MCF 10A (cell line): ENCODE data around the gene TP53RK. TPM values are rescaled to one million over a fixed set of nuclear protein-coding genes. Genes with fewer than 3 reads are reported as not detected.

Experiments used
- BruUV-seq: library from RNA; stranded (reverse); fragments of 400-500 nt; replicated peaks from 2 replicates; lab custom pipeline; 2021; lab: Mats Ljungman, UMichigan
- CTCF ChIA-PET: fragments of 300-600 bp; sonication (Branson Sonifier 250); formaldehyde crosslinking; extraction: SDS; loops from one replicate; lab custom pipeline; 2021; ENCODE audit warnings: antibody characterized with exemption, inconsistent platforms; lab: Yijun Ruan, JAX
- POLR2A ChIA-PET: fragments of 300-600, 350-650 bp; sonication (Branson Sonifier 250); formaldehyde crosslinking; extraction: SDS; loops from one replicate; lab custom pipeline; 2020; ENCODE audit warnings: antibody characterized with exemption, inconsistent platforms; lab: Yijun Ruan, JAX
- DNase-seq: peaks from one replicate; pipeline ENCODE4 v3.0.0-alpha.2; 2018; ENCODE audit not compliant: unreplicated experiment
- H3K27ac Mint-ChIP-seq: one replicate; pipeline ENCODE4 v1.8.0; 2022; ENCODE audit warnings: mild to moderate bottlenecking, low read depth, mixed read lengths; ENCODE audit not compliant: unreplicated experiment
- H3K27me3 Mint-ChIP-seq: one replicate; pipeline ENCODE4 v1.8.0; 2022; ENCODE audit warnings: mixed read lengths; ENCODE audit not compliant: insufficient read depth, unreplicated experiment
- H3K36me3 Mint-ChIP-seq: one replicate; pipeline ENCODE4 v1.8.0; 2022; ENCODE audit warnings: mild to moderate bottlenecking, moderate library complexity, mixed read lengths; ENCODE audit not compliant: insufficient read depth, unreplicated experiment
- H3K4me1 Mint-ChIP-seq: one replicate; pipeline ENCODE4 v1.8.0; 2022; ENCODE audit warnings: mixed read lengths; ENCODE audit not compliant: insufficient read depth, unreplicated experiment
- H3K4me3 Mint-ChIP-seq: one replicate; pipeline ENCODE4 v1.8.0; 2022; ENCODE audit warnings: mild to moderate bottlenecking, moderate library complexity, mixed read lengths; ENCODE audit not compliant: unreplicated experiment
- H3K9me3 Mint-ChIP-seq: one replicate; pipeline ENCODE4 v1.8.0; 2022; ENCODE audit warnings: mixed read lengths; ENCODE audit not compliant: unreplicated experiment
- intact Hi-C: fragments of 100-400 bp; cut with micrococcal nuclease; formaldehyde crosslinking; loops from 2 replicates; pipeline ENCODE4 v1.14.1; 2022
- total RNA-seq: library from RNA; stranded (reverse); gene quantifications from 2 replicates; pipeline ENCODE4 v1.2.3, GENCODE V29; 2022
- TF ChIP-seq, protein P1 (sequence below): fragments of 200-600 bp; IDR thresholded peaks from one replicate; pipeline ENCODE4 v1.8.0; 2022; ENCODE audit warnings: antibody characterized with exemption, mild to moderate bottlenecking; ENCODE audit not compliant: unreplicated experiment

The TP53RK gene
- total RNA-seq, 1 experiment from 2014 or later: 16.2 TPM

DNA sequence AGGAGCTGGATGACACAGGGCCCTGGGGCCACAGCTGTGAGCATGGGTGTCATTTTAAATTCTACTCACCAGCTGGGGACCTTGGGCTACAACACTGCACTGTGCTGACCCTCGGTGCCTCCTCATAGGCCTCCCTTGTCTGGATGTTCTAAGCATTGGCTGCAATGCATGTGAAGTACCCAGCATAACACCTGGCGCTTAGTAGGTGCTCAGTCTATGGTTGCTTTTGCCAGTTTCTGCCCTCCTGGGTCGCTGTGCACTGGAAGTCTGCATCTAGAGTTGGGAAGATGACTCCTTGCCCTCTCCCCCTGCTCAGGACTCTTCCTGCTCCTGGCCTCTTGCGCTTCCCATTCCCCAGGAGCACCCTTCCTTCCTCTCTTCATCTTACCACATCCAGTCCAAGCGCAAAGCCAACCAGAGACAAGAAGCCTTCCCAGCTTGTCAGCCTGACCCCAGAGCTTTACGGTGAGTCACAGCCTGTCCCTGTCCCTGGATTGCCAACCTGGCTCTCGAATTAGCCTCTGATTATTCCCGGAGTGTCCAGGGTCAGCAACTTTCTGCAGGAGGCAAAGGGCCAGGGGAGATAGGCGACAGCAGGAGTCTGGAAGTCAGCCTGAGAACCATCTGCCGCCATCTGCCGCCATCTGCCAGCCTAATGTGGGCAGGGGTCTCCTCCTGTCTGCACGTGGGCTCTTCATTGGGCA is 46.8 kb downstream of the TP53RK start:
- no peak overlapping the region for H3K4me3 Mint-ChIP-seq
- no peaks in the 10 kb centered on the region for H3K9me3 Mint-ChIP-seq
- ChIA-PET POLR2A (no interaction called here), CTCF (interaction anchor here (0.9 to 1.5 kb wide), 3 partner anchors 10 to 39 kb away, joined by 3 to 5 read pairs (median 3); no protein-coding TSS in a partner anchor)
- DNase-seq: no peak
- no peaks in the 10 kb centered on the region for H3K36me3 Mint-ChIP-seq
- intact Hi-C loops: no loop called here
- no TSS peak for BruUV-seq
- peaks cover 60% of the 10 kb centered on the region for H3K27me3 Mint-ChIP-seq
- TF ChIP-seq, protein P1, sequence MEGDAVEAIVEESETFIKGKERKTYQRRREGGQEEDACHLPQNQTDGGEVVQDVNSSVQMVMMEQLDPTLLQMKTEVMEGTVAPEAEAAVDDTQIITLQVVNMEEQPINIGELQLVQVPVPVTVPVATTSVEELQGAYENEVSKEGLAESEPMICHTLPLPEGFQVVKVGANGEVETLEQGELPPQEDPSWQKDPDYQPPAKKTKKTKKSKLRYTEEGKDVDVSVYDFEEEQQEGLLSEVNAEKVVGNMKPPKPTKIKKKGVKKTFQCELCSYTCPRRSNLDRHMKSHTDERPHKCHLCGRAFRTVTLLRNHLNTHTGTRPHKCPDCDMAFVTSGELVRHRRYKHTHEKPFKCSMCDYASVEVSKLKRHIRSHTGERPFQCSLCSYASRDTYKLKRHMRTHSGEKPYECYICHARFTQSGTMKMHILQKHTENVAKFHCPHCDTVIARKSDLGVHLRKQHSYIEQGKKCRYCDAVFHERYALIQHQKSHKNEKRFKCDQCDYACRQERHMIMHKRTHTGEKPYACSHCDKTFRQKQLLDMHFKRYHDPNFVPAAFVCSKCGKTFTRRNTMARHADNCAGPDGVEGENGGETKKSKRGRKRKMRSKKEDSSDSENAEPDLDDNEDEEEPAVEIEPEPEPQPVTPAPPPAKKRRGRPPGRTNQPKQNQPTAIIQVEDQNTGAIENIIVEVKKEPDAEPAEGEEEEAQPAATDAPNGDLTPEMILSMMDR: no peak
- no peaks in the 10 kb centered on the region for H3K4me1 Mint-ChIP-seq
- H3K27ac Mint-ChIP-seq: no peak overlapping the region

DNA sequence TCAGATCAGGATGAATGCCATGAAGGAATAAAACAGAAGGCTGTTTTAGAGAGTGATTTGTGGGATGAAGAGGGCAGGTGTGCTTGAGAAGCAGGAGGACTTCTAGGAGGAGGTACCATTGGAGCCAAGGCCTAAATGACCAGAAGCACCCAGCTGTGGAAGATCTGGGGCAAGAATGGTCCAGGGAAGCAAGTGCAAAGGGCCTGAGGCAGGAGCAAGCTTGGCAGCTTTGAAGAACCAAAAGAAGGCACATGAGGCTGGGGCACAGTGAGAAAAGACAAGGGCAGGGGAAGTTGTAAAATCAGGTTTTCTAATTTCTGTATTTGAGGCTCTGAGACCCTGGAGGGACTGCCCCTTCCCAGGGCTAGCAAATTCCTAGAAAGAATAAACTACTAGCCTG is 47.8 kb downstream of the TP53RK start:
- H3K27ac Mint-ChIP-seq: no peak overlapping the region
- intact Hi-C loops: no loop called here
- no peaks in the 10 kb centered on the region for H3K36me3 Mint-ChIP-seq
- H3K27me3 Mint-ChIP-seq: peaks cover 50% of the 10 kb centered on the region
- TF ChIP-seq, protein P1: no peak
- H3K9me3 Mint-ChIP-seq: no peaks in the 10 kb centered on the region
- no peaks in the 10 kb centered on the region for H3K4me1 Mint-ChIP-seq
- no TSS peak for BruUV-seq
- ChIA-PET POLR2A (interaction anchor here (0.5 kb wide), 1 partner anchor 11 kb away, joined by 3 read pairs; no protein-coding TSS in a partner anchor), CTCF (no interaction called here)
- no peak for DNase-seq
- H3K4me3 Mint-ChIP-seq: no peak overlapping the region

- intact Hi-C loops: no loop called here
- H3K27me3 Mint-ChIP-seq: peaks cover 43% of the 10 kb centered on the region
- no peak overlapping the region for H3K27ac Mint-ChIP-seq
- no peak for DNase-seq
- CTCF ChIA-PET: interaction anchor here (1.0 kb wide), 1 partner anchor 869 kb away, joined by 4 read pairs; no protein-coding TSS in a partner anchor
- POLR2A ChIA-PET: interaction anchor here (0.5 kb wide), 1 partner anchor 10 kb away, joined by 3 read pairs; no protein-coding TSS in a partner anchor
- no peaks in the 10 kb centered on the region for H3K4me1 Mint-ChIP-seq
- H3K4me3 Mint-ChIP-seq: no peak overlapping the region
- no TSS peak for BruUV-seq
- H3K9me3 Mint-ChIP-seq: no peaks in the 10 kb centered on the region
- TF ChIP-seq, protein P1: no peak
- H3K36me3 Mint-ChIP-seq: no peaks in the 10 kb centered on the region
Measured at GRCh38 chr20:46640536-46641311, 48.5 kb downstream of the TP53RK start.

DNA sequence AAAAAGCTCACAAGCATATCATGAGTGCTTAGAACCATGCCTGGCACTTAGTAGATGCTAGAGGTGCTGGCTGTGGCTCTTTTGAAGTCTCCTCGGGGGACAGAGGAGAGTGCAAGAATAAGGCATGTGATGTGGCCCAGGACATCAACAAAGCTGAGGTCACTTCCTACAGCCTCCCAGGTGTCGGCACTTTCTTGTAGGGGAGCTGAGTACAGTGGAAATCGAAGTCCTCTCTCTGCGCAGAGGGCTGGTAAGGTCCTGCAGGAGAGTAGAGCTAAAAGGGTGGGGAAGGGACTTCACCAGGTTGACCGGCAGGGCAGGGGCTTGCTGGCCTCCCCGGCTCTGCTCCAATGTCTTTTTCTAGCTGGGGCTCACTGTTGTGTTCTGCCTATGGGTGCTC is 49.2 kb downstream of the TP53RK start:
- CTCF ChIA-PET: interaction anchor here (1.0 kb wide), 1 partner anchor 868 kb away, joined by 4 read pairs; no protein-coding TSS in a partner anchor
- DNase-seq: no peak
- TF ChIP-seq, protein P1: no peak
- intact Hi-C loops: no loop called here
- H3K4me3 Mint-ChIP-seq: no peak overlapping the region
- peaks cover 36% of the 10 kb centered on the region for H3K27me3 Mint-ChIP-seq
- no peaks in the 10 kb centered on the region for H3K9me3 Mint-ChIP-seq
- POLR2A ChIA-PET: no interaction called here
- no TSS peak for BruUV-seq
- no peaks in the 10 kb centered on the region for H3K4me1 Mint-ChIP-seq
- H3K27ac Mint-ChIP-seq: no peak overlapping the region
- H3K36me3 Mint-ChIP-seq: no peaks in the 10 kb centered on the region
